CD4-positive, alpha-beta T cell (primary cell): ENCODE results near the gene CA11. TPM values are rescaled to one million over a fixed set of nuclear protein-coding genes. Genes with fewer than 3 reads are reported as not detected.

Experiments used
- ATAC-seq: fragments of 200-7000 bp; cut with Tn5 transposase; one replicate; pipeline ENCODE4 v1.10.0; 2022; ENCODE audit warnings: mild to moderate bottlenecking; ENCODE audit not compliant: poor library complexity
- CTCF ChIA-PET: fragments of 350-600 bp; sonication (Branson Sonifier 250); formaldehyde crosslinking; loops from one replicate; lab custom pipeline; 2021; ENCODE audit warnings: antibody characterized with exemption, inconsistent platforms; lab: Charles Lee
- POLR2A ChIA-PET: fragments of 350-600 bp; sonication (Branson Sonifier 250); formaldehyde crosslinking; loops from one replicate; lab custom pipeline; 2021; ENCODE audit warnings: antibody characterized with exemption, inconsistent platforms; lab: Charles Lee
- DNase-seq, 14 experiments: peaks; one replicate each; pipeline ENCODE4 v3.0.0-alpha.2; 2013 to 2020; ENCODE audit warnings: mixed read lengths in 2 of 14
- H3K27ac ChIP-seq, 2 donors: one replicate each; pipeline versions ENCODE4 v1.5.1 to v1.7.0; 2013; ENCODE audit warnings: low read length in 2 of 2, low read depth in 1 of 2, mild to moderate bottlenecking in 1 of 2
- H3K27me3 ChIP-seq, 2 experiments: 1 replicate in 1 of 2; 2 replicates in 1 of 2; pipeline versions ENCODE4 v1.6.1 to v1.7.0; 2013; ENCODE audit warnings: low read length in 2 of 2, control low read depth in 1 of 2, mild to moderate bottlenecking in 1 of 2, moderate library complexity in 1 of 2; ENCODE audit not compliant: insufficient read depth in 2 of 2, control insufficient read depth in 1 of 2
- H3K36me3 ChIP-seq: one replicate; pipeline ENCODE4 v1.6.1; 2013; ENCODE audit warnings: low read length, control low read depth; ENCODE audit not compliant: insufficient read depth
- H3K4me1 ChIP-seq: one replicate; pipeline ENCODE4 v1.6.1; 2013; ENCODE audit warnings: low read length, control low read depth; ENCODE audit not compliant: insufficient read depth
- H3K4me3 ChIP-seq: one replicate; pipeline ENCODE4 v1.5.1; 2013; ENCODE audit warnings: mild to moderate bottlenecking, low read length, moderate library complexity
- H3K9me3 ChIP-seq, 2 experiments: 1 replicate in 1 of 2; 2 replicates in 1 of 2; pipeline versions ENCODE4 v1.6.1 to v1.7.0; 2013; ENCODE audit warnings: low read length in 2 of 2, mild to moderate bottlenecking in 2 of 2, control low read depth in 1 of 2, moderate library complexity in 1 of 2; ENCODE audit not compliant: control insufficient read depth in 1 of 2, insufficient read depth in 1 of 2
- H3K27ac Mint-ChIP-seq: one replicate; pipeline ENCODE4 v1.8.0; 2020; ENCODE audit warnings: mixed read lengths
- H3K27me3 Mint-ChIP-seq: one replicate; pipeline ENCODE4 v1.8.0; 2021; ENCODE audit warnings: mixed read lengths
- H3K36me3 Mint-ChIP-seq: one replicate; pipeline ENCODE4 v1.8.0; 2021; ENCODE audit warnings: low read depth, mixed read lengths
- H3K4me1 Mint-ChIP-seq: one replicate; pipeline ENCODE4 v1.8.0; 2021; ENCODE audit warnings: low read depth, mixed read lengths
- H3K4me3 Mint-ChIP-seq: one replicate; pipeline ENCODE4 v1.8.0; 2020; ENCODE audit warnings: mild to moderate bottlenecking, mixed read lengths
- H3K9me3 Mint-ChIP-seq: one replicate; pipeline ENCODE4 v1.8.0; 2020; ENCODE audit warnings: mixed read lengths
- CTCF ChIP-seq: fragments of 200-600 bp; IDR thresholded peaks from one replicate; pipeline ENCODE4 v1.8.0; 2022; ENCODE audit warnings: antibody characterized with exemption, mild to moderate bottlenecking
- intact Hi-C, 2 experiments: fragments of 100-400 bp; cut with DNase I in 1 of 2; cut with micrococcal nuclease in 1 of 2; formaldehyde crosslinking; loops; one replicate each; pipeline versions ENCODE4 v1.15.1 to v1.9.0; 2023 to 2025; cut with DNase I, micrococcal nuclease
- total RNA-seq, 174 experiments: library from RNA in 2 of 174; stranded (reverse) in 2 of 174; gene quantifications; one replicate each; pipeline ENCODE4 v1.2.3 and lab custom pipeline; 2021 to 2026

CA11 gene
- total RNA-seq, 2 experiments from 2014 or later, result 11.0 to 12.4 TPM

GRCh38 chr19:48613024-48613851, 32.7 kb downstream of the CA11 start:
- CTCF ChIA-PET, result no interaction called here
- H3K36me3 ChIP-seq, result peaks cover 34% of the 10 kb centered on the region
- H3K9me3 ChIP-seq, result no peaks in the 10 kb centered on the region
- peaks cover 34% of the 10 kb centered on the region for H3K4me1 ChIP-seq
- no peaks in the 10 kb centered on the region for H3K27me3 Mint-ChIP-seq
- intact Hi-C loops, result no loop called here
- H3K27me3 ChIP-seq, result no peaks in the 10 kb centered on the region
- no peak overlapping the region for H3K4me3 ChIP-seq
- peaks cover 37% of the 10 kb centered on the region for H3K36me3 Mint-ChIP-seq
- DNase-seq, result peak in 1 of 14 experiments; percentile 40
- H3K4me1 Mint-ChIP-seq, result peaks cover 27% of the 10 kb centered on the region
- POLR2A ChIA-PET, result no interaction called here
- no peak overlapping the region for H3K27ac ChIP-seq
- no peaks in the 10 kb centered on the region for H3K9me3 Mint-ChIP-seq
- no peak overlapping the region for H3K4me3 Mint-ChIP-seq
- no peak for ATAC-seq
- peak overlapping the region; percentile 37 for H3K27ac Mint-ChIP-seq
- TF ChIP-seq CTCF, result no peak

- no peaks in the 10 kb centered on the region for H3K9me3 Mint-ChIP-seq
- peaks cover 14% of the 10 kb centered on the region for H3K4me1 Mint-ChIP-seq
- H3K27ac Mint-ChIP-seq, result no peak overlapping the region
- H3K4me3 Mint-ChIP-seq, result no peak overlapping the region
- ChIA-PET POLR2A (no interaction called here), CTCF (no interaction called here)
- DNase-seq (no peak), ATAC-seq (no peak)
- TF ChIP-seq CTCF, result no peak
- no peaks in the 10 kb centered on the region for H3K9me3 ChIP-seq
- no peak overlapping the region for H3K4me3 ChIP-seq
- H3K27me3 ChIP-seq, result no peaks in the 10 kb centered on the region
- intact Hi-C loops, result no loop called here
- peaks cover 20% of the 10 kb centered on the region for H3K4me1 ChIP-seq
- H3K27me3 Mint-ChIP-seq, result no peaks in the 10 kb centered on the region
- no peak overlapping the region for H3K27ac ChIP-seq
- H3K36me3 Mint-ChIP-seq, result peaks cover 25% of the 10 kb centered on the region
- H3K36me3 ChIP-seq, result peaks cover 24% of the 10 kb centered on the region
Observed at GRCh38 chr19:48611872-48612271, 34.1 kb downstream of the CA11 start.

- DNase-seq, result no peak
- H3K9me3 ChIP-seq, result no peaks in the 10 kb centered on the region
- H3K4me1 Mint-ChIP-seq, result peaks cover 6% of the 10 kb centered on the region
- H3K27me3 ChIP-seq, result no peaks in the 10 kb centered on the region
- no peaks in the 10 kb centered on the region for H3K27me3 Mint-ChIP-seq
- no peak overlapping the region for H3K27ac Mint-ChIP-seq
- ChIA-PET CTCF (interaction anchor here (0.7 to 2.0 kb wide), 10 partner anchors 14 to 164 kb away, joined by 3 to 18 read pairs (median 4); partner anchors contain the start of gene GRWD1), POLR2A (interaction anchor here (0.5 to 1.8 kb wide), 9 partner anchors 9 to 521 kb away, joined by 3 to 17 read pairs (median 4); partner anchors contain the start of genes DBP, RPL18 and SPHK2)
- no peak overlapping the region for H3K27ac ChIP-seq
- ATAC-seq, result no peak
- H3K36me3 Mint-ChIP-seq, result peaks cover 6% of the 10 kb centered on the region
- peaks cover 2% of the 10 kb centered on the region for H3K36me3 ChIP-seq
- intact Hi-C loops, result loop anchor here (1.0 to 2.0 kb wide), 3 partner anchors 21 to 104 kb away; no protein-coding TSS in a partner anchor
- no peak overlapping the region for H3K4me3 Mint-ChIP-seq
- no peaks in the 10 kb centered on the region for H3K9me3 Mint-ChIP-seq
- peaks cover 6% of the 10 kb centered on the region for H3K4me1 ChIP-seq
- no peak overlapping the region for H3K4me3 ChIP-seq
- no peak for TF ChIP-seq CTCF
Observed at GRCh38 chr19:48609571-48610108, 36.3 kb downstream of the CA11 start.
